ENCODE measurements around the gene TRMT1.

TRMT1 gene

DNA sequence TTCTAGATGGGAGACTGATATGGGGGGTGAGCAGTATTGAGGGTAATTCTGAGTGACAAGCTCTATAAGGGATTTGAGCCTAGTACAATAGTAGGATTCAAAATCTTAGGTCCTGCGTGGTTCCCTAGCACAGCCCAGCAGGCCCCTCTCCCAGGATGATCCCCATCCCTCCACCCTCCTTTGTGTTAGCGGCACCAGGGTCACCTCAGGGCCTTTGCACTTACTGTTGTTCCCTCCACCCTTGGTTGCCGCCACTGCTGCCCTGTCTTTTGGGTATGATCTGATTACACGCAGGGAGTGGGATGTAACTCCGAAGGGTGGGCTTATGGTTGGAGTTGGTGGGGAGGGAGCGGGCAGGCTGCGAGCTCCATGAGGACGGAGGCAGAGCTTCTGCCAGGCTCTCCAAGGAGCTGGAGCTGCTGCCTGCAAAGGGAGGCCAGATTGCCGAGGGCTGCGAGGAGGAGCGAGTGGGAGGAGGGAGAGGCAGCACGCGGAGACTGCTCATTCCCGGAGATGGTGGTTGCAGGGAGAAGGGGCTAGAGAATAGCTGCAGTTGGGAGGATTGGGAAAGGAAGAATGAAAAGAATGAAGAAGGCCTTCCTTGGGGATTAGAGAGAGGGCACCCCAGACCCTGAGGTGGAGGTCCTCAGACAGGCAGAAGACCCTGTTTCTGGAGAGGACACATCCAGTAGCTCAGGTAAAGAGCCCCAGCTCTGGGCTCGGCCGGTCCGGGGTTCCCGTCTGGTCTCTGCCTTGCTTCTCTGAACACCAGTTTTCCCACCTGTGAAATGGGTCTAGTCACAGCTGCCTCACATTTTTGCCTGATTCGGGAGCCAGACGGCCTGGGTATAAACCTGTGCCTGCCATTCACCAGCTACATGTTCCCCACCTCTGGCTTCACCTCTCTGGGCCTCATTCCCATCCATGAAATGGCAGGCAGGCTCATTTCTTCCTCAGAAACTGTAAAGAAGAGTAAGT, 6.7 kb upstream of the TRMT1 start:
- no peak for DNase-seq

DNA sequence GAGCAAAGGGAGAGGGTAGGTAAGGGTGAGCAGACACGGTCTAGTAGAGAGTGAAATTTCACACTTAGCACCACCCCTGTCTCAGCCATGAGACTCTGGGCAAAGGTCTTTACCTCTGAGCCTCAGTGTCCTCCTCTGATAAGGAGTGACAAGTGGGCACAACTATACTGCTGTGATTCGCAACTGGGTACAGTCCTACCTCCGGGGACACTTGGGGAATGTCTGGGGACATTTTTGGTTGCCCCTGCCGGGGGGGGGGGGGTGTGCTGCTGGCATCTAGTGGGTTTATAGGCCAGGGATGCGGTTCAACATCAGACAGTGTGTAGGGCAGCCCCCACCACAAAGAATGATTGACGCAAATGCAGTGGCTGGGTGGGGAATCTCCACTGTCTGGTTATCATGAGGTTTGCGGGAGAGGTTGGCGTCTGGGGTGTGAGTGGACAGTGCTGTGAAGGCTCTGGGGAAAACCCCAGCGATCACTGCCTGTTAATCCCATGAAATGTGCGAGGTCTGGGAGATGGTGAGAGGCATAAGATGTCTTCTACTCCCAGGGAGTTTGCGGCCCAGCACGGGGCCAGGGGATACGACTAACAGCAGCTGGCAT, 5.8 kb upstream of the TRMT1 start:
- DNase-seq, result no peak

DNA sequence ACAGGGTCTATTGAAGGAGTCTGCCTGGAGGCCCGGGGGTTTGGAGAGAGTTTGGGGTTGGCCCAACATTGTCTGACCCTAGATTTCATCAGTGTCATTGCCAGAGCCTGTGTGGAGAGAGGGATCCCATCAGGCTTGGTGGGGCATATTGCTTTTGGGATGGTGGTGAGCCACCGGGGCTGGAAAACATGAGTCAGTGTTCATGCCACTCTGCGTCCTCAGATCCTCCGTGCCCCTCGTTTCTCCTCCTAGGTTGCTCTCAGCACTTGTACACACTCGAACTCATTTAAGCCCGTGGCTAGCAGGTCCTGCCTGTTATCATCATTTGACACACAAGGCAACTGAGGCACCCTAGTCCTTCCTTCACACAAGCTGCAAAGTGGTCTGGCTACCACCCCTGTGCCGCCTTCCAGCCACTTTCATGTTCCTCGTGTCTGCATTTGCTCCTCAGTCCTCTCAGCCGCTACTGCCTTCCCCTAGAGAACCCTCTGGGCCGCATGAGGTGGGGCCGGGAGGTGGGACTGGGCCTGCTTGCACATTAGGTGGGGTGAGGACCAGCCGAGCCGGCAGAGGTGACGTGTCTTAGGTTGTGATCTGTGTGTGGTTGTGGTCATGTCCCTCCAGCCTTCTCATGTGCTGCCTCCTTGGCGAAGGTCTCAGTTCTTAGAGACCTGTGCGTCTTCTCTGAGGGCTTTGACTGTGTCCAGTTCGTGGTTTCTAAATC, 5.2 kb upstream of the TRMT1 start:
- no peak for DNase-seq

DNA sequence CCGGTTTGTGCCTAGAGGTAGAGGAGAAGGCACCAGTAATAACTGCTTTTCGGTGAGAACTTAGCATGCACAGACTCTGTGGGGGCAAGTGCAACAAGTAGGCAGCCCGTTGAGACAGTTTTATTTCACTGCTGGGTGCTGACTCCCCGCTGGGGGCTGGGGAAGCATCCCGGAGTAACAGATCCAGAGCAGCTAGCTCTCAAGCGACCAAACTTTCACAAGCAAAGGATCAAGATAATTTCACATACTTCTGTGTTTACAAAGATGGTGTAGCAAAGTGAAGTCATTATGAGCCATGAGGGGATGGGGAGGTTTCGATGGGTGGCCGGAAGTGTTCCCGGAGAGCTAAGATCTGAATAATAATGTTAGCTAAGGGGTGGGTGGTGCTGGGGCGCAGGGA, 4.3 kb upstream of the TRMT1 start:
- no peak for DNase-seq

DNA sequence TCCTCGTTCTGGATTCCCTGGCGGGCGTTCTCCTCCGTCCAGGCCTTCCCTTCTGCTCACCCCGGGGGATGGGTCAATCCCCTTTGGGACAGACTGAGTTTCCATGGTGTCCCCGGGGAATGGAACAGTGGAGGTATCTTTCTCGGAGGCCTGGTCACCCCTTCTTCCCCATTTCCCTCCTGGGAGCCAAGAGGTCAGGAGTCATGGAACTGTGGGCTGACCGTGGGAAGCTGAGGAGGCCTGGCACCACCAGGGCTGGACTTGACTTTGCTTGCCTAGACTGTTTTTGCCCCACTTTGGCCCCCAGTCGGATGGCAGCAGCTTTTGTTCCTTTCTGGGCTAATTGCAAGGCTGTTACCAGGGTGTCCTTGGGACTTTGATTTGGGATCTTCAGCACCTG, 3.5 kb upstream of the TRMT1 start:
- DNase-seq, result no peak

DNA sequence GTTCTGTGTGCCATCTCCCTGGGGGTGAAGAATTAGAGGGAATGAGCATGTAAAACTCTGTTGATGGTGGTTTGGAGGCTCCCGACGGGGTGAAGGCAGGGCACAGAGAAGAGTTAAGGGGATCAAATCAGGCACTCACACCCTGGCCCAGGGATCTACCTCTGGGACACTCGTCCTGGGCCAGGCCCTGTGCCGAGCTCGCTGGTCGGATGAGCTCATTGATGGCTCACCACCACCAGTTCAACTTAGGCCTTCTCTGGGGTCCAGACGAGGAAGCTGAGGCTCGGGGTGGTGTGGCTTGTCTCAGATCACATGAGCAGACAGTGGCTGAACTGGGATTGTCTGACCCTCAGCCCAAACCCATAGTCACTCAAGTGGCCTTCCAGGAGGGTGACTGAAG, 3.1 kb upstream of the TRMT1 start:
- DNase-seq, result no peak

DNA sequence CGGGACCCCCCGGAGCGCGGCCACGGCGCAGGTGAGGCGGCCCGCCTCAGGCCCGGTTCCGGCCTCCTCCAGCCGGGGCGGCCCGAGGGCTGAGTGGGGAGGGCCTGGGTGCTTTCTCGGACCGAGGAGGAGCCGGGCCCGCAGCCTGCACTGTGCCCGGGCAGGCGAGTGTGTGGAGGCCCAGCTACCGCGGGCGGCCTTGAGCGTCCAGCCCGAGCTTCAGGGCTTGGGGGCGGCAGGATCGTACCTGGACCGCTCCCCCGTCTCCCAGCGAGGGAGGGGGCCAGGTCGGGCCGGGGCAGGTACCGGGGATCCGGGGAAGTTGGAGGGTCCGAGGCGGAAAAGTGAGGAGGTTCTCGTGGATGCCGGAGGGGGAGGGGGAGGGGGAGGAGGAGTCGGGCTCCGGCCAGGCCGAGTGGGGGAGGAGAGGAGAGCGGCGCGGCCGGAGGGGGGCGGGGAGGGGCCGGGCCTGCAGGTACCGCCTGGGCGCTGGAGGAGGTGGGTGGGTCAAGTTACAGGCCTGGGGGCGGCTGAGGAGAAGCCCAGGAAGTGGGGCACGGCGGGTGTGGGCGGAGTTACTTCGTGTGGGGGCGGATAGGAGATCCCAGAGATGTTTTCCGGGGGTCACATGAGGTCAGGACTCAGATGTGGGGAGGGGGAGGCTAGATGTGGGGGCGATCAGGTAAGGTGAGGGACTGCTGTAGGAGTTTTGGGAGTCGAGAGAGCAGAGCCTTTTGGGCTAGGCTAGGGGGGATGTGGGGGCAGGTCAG, 2.1 kb upstream of the TRMT1 start:
- DNase-seq, result peak; percentile 51

DNA sequence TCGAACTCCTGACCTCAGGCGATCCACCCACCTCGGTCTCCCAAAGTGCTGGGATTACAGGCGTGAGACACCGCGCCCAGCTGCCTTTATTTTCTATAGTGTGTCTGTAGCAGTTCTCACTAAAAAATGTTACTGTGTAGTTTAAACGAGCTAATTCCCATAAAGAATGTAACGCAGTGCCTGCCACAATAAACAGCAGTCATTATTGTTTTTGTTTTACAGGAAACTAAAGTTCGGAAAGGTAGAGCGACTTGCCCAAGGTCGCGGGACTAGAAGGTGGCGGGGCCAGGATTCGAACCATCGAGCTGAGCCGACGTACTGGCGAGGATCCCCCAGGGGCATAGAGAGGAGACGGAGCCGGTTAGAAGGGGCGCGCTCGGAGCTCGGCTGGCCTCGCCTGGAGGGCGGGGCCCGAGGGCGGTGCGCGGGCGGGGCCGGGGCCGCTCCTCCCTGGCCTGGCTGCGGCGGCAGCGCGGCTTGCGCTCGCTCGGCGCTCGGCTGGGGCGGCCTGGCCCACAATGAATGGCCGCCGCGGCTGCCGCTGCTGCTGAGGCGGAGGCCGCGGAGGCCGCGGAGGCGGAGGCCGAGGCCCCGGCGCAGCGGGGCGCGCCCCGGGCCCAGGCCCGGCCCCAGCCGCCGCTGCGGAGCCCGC, 1.4 kb upstream of the TRMT1 start, which contains the start of gene NACC1:
Gene NACC1 (plus strand): TSS at position 493 of the 652 bp plus-strand sequence. CDS start 16,944 bp downstream, outside the sequence.
- peak; percentile 89 for DNase-seq

DNA sequence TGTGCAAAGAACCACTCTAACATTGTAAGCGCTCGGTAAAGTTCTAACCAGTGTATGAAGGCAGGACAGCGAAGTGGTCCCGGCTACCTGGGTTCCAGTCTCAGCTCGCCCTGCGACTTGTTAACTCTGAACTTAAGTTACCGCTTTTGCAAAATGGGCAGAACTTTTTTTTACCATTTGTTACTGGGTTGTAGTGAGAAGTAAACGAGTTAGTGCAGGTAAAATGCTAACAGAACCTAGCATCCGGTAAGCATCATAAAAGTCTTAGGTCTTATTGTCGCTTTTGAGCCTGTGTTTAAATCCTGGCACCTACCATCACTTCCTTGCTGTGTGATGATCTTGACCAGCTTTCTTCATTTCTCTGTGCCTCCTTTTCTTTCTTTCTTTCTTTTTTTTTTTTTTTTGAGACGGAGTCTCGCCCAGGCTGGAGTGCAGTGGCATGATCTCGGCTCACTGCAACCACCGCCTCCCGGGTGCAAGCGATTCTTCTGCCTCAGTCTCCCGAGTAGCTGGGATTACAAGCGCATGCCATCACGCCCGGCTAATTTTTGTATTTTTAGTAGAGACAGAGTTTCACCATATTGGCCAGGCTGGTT, 734 bp upstream of the TRMT1 start:
- no peak for DNase-seq

DNA sequence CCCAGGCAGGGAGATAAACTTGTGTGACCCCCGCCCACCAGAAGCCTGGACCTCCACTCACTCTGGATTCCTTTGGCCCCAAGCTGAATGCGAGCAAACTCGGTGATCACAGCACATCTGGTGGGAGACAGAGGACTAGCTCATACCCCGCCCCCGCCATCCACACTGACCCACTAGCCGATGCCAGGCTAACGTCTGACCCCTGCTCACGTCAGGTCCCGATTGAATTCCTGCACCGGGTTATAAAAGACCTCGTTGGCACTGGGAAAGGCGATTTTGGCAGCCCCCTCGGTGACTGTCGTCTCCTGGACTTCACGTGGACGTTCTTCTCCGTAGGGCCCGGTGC, 631 bp downstream of the TRMT1 start:
- no peak for DNase-seq

DNA sequence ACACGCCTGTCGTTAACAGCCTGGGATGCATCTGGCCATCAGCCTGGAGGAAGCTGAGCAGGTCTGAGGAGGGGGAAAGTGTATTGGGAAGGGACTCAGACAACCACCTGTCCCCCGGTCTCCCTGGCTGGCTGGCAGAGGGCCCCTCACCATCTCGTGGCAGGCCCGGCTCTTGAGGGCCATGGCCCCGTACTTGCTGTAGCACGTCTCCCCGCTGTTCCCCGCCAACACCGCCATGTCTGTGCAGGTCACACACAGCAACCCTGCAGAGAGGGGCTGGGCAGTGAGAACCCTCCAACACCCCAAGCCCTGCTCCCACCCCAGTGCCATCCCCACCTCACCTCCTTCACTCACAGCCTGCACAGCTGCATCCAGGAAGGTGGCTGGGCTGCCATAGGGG, 4.0 kb downstream of the TRMT1 start:
- DNase-seq, result no peak

DNA sequence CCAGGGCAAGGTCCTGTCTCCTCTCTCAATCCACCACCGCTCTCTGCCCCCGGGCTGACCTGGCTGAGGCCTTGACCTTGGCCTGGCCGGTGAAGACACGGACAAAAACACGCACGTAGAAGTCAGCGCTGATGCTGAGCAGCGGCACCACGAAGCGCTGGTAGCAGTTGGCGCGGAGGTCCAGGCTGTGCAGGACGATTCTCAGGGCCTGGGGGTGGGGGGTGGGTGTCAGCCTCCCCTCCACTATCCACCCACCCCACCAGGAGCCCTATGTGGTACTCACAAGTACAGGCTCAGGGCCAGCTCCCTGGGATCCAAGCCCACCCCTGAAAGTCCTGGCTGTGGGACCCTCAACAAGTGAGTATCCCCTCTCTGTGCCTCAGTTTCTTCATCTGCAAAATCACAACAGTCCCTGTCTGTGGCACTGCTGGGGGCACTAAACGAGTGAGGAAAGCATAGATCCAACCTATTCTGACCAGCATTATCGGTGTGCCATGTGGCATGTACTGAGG, 6.4 kb downstream of the TRMT1 start:
- DNase-seq, result no peak

DNA sequence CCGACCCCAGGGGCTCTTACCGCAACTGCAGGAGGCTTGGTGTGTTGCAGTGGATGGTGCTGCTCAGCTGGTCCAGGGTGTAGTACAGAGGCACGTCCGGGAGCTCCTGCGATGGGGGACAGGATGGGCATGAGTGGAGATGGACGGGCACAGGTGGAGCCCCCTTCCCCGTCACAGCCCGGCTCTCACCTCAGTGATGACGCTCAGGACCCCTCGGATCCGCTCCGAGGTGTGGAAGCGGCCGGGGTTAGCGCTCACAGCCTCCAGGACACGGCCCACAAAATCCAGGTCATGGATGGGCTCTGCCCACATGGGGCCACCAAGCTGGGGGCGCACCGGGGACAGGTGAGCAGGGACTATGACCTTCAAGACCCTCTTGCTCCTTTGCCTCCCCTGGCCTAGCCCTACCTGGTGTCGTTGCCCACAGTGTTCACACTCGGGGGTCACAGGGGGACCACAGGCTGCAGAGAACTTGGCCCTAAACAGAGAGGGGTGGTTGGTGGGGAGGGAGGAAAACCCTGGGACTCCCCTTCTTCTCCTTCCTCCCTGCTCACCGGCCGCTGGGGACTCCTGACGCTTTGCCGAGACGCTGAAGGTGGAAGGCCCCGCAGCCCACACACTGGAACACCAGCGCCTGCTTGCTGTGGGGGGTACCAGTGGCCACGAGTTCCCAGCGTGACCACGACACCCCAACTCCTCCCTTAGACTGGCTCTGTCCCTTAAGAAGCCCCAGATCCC, 7.0 kb downstream of the TRMT1 start:
- no peak for DNase-seq

DNA sequence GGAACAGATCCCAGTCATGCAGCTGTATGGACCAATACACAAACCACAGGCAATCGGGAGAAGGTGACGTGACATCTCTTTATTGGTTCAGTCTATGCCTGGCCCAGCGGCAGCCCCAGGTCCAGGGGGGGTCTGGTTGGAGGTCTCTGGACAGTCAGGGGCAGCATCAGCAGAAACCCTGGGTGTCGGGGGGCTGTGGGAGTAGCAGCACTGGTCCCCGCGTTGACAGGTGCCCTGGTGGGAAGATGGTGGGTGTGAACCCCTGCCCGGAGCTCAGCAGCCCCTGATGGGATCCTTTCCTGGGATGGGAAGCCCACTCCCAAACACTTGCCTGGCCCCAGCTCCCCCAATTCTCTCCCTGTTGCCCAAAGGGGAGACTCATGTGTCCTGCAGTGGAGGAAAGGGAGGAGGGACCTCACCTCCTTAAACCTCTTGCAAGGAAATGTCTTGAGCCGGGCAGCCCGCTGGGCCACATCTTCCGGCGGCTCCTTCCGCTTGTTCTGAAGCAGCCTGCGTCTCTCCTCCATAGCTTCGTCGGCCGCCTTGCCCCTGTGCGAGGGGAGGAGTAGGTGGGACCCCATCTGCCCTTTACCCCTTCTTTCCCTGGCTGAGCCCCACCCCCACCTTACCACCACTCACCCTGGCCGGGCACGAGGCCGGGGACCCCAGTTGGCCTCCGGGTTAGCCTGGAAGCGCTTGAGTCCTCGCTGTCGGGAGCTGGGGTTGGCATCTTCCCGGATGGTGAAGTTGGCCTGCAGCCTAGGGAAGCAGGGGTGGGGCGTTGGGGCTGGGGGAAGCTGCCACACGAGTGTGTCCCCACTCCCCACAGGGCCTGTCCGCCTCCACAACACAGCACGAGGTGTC, 11.5 kb downstream of the TRMT1 start:
- DNase-seq, result no peak

DNA sequence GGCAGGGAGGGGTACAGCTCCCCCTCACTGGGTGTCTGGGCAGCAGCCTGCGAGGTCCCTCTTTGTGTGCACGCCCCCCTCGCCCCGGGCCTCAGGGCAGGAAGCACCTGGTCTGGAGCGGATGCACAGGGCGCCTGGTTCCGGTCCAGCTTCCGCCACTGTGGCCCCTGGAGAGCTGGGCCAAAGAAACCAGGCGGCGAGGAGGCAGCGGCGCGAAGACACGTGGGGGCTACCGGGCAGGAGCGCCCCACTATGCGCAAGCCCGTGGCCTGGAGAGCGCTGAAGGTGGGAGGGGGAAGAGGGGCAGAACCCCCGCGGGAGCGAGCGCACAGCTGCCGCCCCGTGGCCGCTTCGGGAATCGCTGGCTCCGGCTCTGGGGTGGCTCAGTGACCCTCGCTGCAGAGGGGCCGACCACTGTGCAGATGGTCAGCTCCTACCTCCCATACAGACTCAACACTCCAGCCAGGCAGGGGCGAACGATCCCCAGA, 12.1 kb downstream of the TRMT1 start:
- peak; percentile 71 for DNase-seq

DNA sequence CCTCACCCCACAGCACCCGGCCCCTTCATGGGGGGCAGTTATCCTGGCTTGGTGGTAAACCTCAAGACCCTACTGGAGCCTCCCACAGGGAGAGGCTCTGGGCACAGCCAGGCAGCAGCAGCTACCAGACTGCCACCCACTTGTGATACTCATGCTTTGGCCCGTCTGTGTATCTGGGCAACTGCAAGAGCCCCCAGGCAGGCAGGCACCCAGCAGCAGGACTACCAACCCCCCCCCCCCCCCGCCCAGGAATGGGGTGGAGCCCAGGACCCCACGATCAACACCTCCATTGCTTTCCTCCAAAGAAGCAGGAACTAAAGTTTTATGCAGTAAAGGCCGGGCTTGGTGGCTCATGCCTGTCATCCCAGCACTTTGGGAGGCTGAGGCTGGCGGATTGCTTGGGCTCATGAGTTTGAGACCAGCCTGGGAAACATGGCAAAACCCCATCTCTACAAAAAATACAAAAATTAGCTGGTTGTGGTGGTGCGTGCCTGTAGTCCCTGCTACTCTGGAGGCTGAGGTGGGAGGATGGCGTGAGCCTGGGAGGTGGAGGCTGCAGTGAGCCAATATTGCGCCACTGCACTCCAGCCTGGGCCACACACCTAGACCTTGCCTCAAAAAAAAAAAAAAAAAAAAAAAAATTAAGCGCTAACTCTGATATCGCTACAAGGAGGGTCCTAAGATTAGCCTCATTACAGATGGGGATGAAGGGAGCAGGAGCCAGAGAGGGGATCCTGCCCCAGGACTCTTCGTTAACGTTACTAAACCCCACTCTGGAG, 12.8 kb downstream of the TRMT1 start:
- no peak for DNase-seq

DNA sequence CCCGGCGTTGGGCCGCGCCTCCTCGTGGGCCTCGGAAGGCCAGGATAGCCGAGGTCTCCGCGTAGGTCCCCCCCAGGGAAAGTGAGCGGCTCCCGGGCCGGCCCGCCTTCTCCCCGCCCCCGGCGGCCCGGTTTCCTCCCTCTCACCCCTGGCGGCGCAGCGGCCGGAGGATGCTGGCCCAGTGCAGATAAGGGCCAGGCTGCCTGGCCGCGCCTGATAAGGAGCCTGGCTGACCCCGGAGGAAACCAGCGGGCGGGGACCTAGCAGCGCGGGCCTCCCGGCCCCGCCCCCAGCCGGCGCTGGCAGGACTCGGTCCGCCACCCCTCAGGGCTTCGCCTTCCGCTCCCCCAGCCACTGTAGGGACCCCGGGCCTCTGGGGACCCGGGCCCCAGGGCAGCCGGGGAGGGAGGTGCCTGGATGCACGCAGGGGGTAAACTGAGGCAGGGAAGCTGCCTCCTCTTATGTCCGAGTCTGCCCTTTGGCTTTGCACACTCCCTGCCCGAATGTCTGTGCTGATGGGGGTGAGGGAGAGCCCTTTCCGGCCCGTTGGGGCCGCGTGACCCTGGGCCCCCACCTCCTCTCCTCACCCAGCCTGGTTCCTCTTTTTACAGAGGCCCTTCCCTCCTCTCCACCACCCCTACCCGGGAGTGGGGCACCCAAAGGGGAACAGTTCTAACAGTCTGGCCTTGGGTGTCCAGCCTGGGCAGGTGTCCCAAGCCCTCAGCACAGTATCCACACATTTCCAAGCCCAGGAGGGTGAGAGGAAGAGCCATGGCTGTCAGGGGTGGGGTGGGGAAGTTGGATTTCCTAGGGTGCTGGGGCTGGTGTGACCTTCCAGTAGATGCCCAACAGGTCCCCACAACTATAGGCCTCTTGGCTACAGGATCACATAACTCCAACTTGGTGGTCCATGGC, 13.6 kb downstream of the TRMT1 start, which contains the start of gene LYL1:
Gene LYL1 (minus strand): TSS at position 193 of the 915 bp plus-strand sequence. CDS start 1,687 bp downstream, outside the sequence.
- no peak for DNase-seq

DNA sequence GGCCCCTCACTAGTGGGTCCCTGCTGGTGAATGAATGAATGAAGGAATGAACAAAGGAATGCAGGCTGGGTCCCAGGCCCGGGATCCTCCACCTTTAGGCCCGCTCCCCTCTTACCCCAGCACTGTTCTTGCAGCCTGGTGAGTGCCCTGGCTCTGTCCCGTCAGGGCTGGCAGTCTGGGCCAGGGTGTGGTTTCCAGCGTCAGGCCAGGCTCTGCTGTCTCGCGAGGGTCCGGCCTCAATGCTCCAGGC, 14.2 kb downstream of the TRMT1 start:
- DNase-seq, result no peak

All from stimulated activated CD4-positive, alpha-beta T cell treated with anti-CD3 and anti-CD28 coated beads, Interleukin-12 subunit alpha, Interleukin-12 subunit beta, amount 100 ng/mL, for 4 hours (primary cell).